Anterior cingulate cortex (tissue), 58 donors: ENCODE measurements around the gene ABLIM1.
A peak's percentile ranks its signal among the peaks of the same experiment; 100 is the strongest.

Source experiments
- DNase-seq, 58 donors: peaks; one replicate each; lab custom pipeline; 2025; lab: John Stamatoyannopoulos, UW

ABLIM1 gene

DNA sequence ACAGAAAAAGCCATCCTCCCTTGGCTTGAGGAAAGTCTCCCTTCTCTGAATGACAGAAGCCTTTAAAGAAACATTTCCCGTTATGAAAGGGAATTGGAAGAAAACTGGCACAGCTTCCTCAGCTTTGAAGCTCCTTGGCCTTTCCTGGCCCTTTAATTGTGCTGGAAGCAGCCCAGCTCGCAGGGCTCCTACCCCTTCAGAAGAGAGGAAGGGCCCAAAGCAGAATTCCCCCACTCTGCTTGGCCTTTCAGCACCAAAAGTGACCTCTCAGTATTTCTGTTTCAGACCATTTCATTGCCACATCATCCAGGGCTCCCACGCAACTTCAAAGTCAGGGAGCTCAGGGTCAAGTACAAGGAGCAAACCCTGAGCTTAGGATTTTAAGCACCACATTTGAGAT is 258.0 kb downstream of the ABLIM1 start:
- DNase-seq: no peak

DNA sequence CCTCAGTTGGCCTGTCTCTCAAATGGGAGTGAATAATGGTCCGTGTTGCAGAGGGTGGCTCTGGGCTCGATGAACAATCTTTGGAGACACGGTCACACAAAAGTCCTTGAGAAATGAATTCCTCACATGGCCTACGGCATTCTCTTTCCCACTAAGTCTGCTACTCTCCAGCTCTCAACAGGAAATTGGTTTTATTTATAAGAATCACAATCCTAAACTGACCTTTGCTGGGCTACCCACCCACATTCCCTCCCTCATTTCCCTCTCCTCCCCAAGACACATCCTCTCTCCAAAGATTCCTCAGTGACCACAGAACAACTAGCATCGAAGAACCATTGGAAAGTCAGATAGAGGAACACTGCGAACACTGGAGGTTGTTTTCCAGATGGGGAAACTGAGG is 258.5 kb downstream of the ABLIM1 start:
- no peak for DNase-seq

DNA sequence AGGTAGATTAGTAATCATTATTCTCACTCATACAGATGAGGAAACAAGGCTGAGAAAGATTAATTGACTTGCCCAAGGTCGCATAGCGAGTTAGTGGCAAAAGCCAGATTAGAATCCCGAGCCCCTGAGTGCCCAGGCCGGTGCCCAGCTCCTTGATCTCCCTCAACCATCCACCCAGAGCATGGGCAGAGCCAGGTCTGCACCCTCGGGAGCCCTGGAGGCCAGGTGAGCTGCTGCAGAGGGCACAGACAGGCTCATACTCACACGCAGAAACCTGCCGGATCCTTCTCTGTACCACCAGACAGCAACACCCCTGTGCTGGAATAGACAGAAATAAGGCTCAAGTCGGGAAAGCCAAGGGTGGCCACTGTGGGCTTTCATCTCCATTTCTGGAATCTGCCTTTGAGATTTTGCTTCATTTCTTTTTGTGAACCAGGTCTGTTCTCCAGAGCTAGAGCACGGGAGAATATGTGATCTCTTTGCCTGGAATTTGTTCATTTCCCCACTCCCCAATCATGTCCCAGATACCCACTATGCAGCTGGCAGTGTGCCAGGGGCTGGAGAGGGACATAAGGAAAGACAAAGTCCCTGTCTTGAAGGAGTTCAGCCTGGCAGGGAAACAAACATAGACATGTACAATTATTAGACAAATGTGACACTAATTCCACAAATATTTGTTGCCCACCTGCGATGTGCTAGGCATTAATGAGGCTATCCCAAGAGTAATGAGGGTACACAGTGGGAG is 259.3 kb downstream of the ABLIM1 start:
- DNase-seq: no peak

DNA sequence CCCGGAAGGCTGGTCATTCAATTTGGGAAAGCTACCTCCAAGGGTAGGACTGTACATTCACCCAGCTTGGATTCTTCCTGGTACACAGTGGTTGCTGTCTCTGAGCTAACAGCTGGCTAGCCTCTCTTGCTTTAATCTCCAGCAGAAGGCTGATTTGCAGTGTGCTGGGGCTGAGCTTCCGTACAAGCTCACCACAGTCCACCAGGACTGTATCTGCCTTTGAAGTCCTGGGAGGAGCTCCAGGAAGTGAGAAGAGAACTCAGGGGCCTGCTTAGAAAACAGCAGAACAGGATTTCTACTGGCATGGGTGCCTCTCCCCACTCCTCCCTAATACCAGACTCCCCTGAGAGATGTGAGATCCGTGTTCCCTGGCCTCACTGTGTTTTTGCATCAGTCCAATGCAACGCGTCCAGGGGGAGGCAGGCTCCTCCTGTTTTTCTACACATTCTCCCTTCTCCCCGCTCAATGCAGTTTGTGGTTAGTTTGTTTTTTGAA is 260.4 kb downstream of the ABLIM1 start:
- DNase-seq: no peak

DNA sequence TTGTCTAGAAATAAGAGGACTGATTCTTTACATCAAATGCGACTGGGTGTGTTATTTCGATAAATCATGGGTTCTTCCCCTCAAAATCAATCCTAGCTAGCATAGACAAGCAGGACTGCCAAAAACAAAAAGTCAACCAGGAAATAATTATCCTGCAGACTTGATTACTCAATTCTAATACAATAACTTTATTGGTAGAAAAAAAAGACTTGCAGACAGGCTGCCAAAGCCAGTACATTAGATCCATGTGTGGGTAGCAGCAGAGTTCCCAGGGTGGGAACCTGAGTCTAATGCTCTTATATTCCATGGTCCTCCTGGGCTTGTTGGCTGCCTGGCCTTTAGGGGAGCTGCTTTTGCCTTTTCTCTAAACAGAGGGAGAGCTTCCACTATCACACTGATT is 261.6 kb downstream of the ABLIM1 start:
- DNase-seq: no peak

DNA sequence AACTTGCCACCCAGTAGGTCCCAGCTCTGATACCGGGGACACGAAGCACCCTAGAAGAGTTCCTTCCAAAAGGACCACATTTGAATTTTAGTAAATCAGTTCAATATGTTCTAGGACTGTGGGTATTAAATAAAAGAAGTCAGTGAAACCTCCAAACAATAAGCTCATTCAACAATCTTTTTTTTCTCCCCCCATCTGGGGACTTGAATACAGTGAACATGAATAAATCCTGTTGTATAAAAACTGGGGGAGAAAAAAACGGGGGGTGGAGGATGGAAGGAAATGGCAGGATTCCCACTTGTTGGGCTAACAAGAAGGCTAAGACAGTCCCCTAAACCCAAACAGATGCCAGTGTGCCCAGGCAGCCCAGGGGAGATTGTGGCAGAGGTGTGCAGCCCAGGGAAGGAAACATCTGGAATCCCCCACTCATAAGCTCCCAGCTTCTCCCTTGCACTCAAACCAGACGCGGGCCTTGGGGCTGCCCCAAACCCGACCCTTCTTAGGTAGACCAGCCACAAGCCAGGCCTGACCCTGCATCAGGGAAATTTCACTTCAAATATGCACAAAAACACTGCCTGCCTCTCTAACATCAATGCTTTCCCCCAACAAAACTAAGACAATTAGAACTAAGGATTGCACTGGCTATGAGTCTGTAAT is 262.6 kb downstream of the ABLIM1 start:
- peak in 2 of 58 donors; percentile 28 to 30 for DNase-seq

DNA sequence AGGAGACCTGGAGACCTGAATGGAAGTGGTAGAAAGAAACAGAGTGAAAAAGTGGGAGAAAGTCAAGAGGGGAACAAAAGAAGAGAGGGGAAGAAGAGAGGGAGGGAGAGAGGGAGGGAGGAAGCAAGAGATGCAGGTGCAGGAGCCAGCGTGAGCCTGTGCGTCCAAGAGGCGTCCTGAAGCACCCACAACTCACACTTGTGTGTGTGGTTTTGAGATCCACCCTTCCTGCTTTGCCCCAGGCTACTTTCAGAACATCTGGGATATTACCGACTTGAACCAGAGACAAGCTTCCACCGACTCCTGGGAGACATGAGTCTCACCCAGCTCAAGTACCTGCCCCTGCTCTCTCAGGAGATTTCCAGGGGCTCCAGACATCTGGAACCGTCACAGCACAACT is 263.5 kb downstream of the ABLIM1 start:
- no peak for DNase-seq

DNA sequence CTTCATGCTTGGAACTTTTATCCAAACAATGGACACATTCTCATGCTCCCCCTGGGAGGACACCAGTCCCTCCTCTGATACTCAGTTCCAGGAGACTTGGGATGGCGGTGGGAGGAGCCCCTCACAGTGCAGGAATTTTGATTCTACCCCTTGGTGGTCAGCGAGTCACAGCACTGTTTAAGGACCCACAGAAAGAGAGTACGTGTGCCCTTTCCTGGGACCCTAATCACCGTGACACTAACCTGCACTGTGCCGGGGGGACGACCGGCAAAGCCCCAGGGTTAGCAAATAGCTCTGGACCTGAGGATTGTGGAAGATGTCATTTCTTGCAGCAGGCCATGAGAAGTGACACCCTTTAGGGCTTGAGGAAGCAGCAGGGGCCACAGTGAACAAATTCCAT is 264.2 kb downstream of the ABLIM1 start:
- DNase-seq: no peak

DNA sequence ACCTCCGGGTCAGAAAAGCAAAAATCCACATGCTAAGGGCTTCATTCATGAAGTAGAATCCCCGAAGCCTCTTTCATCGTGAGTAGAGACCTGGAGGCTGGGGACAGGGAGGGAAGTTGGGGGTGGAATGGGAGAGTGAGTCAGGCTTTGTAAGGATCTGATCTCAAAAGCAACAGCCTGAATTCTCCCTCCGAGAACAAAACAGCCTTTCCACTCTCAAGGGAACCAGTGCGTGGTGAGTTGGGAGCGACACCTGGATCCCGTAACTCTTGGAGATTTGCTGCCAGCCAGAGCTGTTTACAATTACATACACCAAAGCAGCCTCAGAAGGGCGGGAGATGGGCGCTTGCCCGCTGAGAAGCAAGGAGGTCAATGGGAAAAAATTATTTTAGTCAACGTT is 264.6 kb downstream of the ABLIM1 start:
- DNase-seq: peak in 1 of 58 donors; percentile 12

DNA sequence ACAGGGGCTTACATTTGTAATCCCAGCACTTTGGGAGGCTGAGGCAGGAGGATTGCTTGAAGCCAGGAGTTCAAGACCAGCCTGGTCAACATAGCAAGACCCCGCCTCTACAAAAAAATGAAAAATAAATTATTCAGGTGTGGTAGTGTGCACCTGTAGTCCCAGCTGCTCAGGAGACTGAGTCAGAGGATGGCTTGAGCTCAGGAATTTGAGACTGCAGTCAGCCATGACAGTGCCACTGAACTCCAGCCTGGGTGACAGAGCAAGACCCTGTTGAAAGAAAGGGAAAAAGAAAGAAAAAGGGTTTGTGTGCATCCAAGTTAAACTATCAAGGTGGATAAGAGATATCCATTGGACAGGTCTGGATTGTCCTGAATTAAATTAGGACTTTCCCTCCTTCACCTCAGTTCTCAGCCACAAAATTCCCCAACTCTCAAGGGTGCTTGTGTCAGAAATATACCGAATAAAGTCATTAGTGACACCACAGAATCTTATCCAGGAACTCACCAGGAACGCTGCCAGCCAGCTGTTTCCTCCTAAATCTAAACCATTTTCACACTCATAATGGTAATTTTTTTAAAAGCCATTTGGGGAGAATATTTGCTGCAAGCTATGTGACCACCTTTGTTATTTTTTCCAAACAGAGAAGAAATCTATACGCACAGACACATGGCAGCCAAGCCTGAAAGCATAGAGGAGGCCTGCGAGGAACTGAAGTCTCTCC is 265.8 kb downstream of the ABLIM1 start:
- no peak for DNase-seq

DNA sequence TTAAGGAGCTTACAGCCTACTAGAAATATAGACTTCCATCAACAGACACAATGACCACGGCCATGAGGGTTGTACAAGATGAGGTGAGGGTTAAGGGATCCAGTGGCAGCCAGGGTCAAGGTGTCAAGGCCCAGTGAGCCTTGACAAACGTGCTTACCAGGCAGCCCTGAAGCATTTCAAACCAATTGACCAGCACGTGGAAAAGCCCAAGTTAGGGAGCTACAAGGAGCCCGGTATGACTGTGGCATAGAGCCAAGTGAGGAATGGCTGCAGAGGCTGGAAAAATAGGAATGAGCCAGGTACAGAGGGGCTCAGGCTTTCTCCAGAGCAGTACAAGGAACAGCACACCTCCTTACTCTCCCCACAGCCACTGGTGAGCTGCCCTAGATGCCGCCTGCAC is 266.5 kb downstream of the ABLIM1 start:
- no peak for DNase-seq

DNA sequence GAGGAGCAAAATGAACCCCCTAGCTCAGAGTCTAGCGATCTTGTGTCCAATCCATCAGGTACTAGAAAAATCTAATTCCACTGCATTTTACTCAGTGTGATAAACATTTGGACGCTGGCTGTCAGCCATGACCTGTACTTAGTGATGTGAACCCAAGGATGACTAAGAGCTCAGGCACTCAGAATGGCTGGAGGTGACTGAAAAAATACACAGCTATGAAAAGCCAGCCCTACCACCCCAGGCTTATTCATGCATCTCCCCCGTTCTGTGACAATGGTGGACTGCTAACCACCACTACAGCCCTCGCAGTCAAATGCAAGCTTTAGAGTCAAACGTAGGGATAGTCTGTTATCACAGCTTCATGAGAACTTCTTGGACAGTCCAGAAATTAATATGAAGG is 268.6 kb downstream of the ABLIM1 start:
- no peak for DNase-seq

DNA sequence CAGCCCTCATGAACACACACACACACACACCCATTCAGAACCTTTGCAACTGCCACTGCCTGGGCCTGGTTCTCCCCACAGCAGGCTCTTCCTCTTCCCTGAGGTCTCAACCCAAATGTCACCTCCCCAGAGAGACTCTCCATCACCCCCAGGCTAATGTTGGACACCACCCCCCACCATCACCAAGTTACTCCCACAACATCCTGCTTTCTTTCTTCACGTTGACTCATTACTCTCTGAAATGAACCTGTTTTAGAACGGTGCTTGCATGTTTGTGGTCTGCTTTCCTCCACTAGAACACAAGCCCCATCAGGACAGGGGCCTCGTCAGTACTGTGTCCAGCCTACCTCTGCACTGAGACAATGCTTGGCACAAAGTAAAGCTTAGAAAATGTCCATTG is 269.8 kb downstream of the ABLIM1 start:
- no peak for DNase-seq

DNA sequence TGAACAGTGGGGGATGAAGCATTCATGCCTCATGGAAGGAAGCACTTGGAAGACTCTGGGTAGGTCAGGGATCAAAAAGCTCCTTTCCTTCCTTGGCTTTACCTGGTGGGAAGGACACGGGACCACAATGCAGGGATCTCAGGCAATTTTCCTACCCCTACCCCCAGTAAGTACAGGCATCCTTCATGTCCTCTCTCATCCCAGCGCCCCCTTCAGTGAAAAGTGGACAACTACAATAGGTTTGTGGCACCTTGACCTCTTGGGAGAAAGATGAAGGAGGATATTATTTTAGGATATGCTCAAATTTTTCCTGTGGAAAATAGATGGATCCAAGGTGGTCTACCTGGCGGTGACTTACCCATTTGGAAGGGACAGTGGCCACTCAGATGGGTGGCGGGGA is 270.3 kb downstream of the ABLIM1 start:
- no peak for DNase-seq

DNA sequence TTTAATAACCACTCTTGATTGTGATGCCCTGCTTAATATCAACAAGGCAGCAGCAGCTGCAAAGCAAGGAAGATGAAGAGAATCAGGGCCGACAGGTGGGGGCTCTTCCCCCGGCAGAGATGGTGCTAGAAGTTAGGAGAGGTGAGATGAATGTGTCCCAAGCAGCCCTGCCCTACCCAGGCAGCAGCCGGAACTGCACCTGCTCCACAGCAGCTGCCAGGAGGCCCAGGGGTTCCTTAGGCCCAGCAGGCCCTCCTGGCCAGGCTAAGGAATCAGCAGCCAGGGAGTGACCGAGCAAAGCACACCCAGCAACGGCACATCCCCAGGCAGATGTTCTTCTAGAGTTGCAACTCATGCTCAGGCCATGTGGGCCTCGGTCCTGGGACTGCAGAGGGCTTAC is 271.6 kb downstream of the ABLIM1 start:
- no peak for DNase-seq

DNA sequence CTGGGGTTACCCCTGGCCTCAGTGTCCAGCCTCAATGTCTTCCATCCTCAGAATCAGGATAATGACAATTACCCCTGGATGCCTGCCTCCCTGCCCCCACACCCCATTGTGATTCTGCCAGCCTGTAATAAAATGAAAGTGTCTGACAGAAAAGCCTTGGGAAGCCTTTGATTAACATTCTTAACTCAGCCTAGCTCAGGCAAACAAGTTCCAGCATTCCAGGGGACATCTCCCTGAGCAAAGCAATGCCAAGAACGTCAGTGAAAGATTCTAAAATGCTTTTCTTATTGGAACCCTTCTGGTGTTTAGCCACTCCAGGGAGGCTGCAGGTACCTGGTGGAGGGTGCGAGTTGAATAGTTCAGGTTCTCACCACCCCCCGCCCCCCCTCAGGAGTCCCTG is 272.5 kb downstream of the ABLIM1 start:
- no peak for DNase-seq

DNA sequence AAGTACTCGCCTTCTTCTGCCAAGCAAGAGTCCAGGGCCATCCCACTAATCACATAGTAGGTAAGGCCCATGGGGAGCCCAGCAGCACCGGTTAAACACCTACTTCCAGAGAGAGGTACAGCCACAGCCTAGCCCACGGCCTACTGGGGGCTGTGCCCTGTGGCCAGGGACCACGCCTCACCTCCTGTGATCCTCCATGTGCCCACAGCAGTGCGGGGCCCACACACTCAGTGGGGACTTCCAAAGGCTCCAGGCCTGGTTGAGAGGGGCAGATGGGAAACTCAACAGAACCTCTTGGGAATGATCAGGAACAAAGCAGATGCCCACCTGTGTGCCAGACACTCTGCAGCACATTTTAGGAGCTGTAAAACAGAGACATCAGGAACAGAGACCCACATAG is 273.5 kb downstream of the ABLIM1 start:
- DNase-seq: no peak

DNA sequence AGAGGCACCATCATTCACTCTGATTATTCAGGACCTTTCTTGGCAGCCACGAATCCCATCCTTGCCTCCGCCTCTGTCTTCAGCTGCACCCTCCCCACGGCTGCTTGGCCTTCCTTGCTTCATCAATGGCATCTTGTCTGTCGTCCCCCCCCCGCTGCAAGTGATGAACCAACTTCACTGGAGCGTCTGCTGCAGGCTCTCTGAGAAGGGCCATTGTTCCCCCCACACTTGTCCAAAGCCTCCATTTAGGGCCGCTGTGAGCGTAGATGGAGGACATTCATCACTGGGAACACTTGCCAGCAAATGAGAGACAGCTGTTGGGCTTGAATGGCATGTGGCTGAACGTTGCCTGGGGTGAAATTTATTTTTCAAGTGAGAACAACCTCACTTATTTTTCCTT is 273.9 kb downstream of the ABLIM1 start:
- DNase-seq: peak in 41 of 58 donors; percentile 15 to 80 (median 57)
